KMS-11 (cell line): ENCODE measurements around the gene NRN1.

Experiments used
- H2AFZ ChIP-seq: fragments of 200-600 bp; sonication (generic); 2 replicates; pipeline ENCODE4 v1.6.1; 2016; ENCODE audit warnings: antibody characterized with exemption, mixed run types, low read depth
- H3K27ac ChIP-seq: fragments of 200-600 bp; sonication (generic); 2 replicates; pipeline ENCODE4 v1.6.1; 2016; ENCODE audit warnings: mild to moderate bottlenecking, mixed run types
- H3K27me3 ChIP-seq: fragments of 200-600 bp; sonication (generic); 2 replicates; pipeline ENCODE4 v1.6.1; 2017; ENCODE audit warnings: mild to moderate bottlenecking, low read depth, mixed run types, moderate library complexity; ENCODE audit not compliant: insufficient read depth
- H3K36me3 ChIP-seq: fragments of 200-600 bp; sonication (generic); 2 replicates; pipeline ENCODE4 v1.6.1; 2017; ENCODE audit warnings: mild to moderate bottlenecking, mixed run types; ENCODE audit not compliant: insufficient read depth
- H3K4me1 ChIP-seq: fragments of 200-600 bp; sonication (generic); 2 replicates; pipeline ENCODE4 v1.6.1; 2016; ENCODE audit warnings: mild to moderate bottlenecking, low read depth, mixed run types; ENCODE audit not compliant: poor library complexity, severe bottlenecking
- H3K4me2 ChIP-seq: fragments of 200-600 bp; sonication (generic); 2 replicates; pipeline ENCODE4 v1.7.0; 2016; ENCODE audit warnings: mild to moderate bottlenecking, mixed run types
- H3K4me3 ChIP-seq: fragments of 200-600 bp; sonication (generic); IDR thresholded peaks from 2 replicates; pipeline ENCODE4 v1.6.1; 2017; ENCODE audit warnings: low read depth, low read length, mixed read lengths; ENCODE audit not compliant: insufficient read depth
- H3K79me2 ChIP-seq: fragments of 200-600 bp; sonication (generic); 2 replicates; pipeline ENCODE4 v1.6.1; 2016; ENCODE audit warnings: low read depth, mixed run types; ENCODE audit not compliant: insufficient read depth
- H3K9ac ChIP-seq: fragments of 200-600 bp; sonication (generic); 2 replicates; pipeline ENCODE4 v1.6.1; 2016; ENCODE audit warnings: mild to moderate bottlenecking, mixed run types
- H4K20me1 ChIP-seq: fragments of 200-600 bp; sonication (generic); 2 replicates; pipeline ENCODE4 v1.6.1; 2016; ENCODE audit warnings: mild to moderate bottlenecking, mixed run types; ENCODE audit not compliant: insufficient read depth
- CTCF ChIP-seq: fragments of 200-600 bp; sonication (generic); conservative IDR thresholded peaks from 2 replicates; pipeline ENCODE4 v1.6.1; 2017; ENCODE audit warnings: low read depth, mild to moderate bottlenecking, antibody characterized with exemption, low read length, moderate library complexity, mixed read lengths

NRN1 gene

GRCh38 chr6:6003621-6004366, 2.9 kb downstream of the NRN1 start:
- H3K79me2 ChIP-seq, result no peaks in the 10 kb centered on the region
- H2AFZ ChIP-seq, result no peak overlapping the region
- H3K27me3 ChIP-seq, result peaks cover 27% of the 10 kb centered on the region
- H3K27ac ChIP-seq, result no peak overlapping the region
- H4K20me1 ChIP-seq, result no peaks in the 10 kb centered on the region
- H3K36me3 ChIP-seq, result no peaks in the 10 kb centered on the region
- H3K4me2 ChIP-seq, result no peak overlapping the region
- H3K4me1 ChIP-seq, result peaks cover 17% of the 10 kb centered on the region
- H3K4me3 ChIP-seq, result no peak overlapping the region
- no peak overlapping the region for H3K9ac ChIP-seq
- TF ChIP-seq CTCF, result no peak

GRCh38 chr6:6002848-6003620, 3.7 kb downstream of the NRN1 start:
- peaks cover 17% of the 10 kb centered on the region for H3K4me1 ChIP-seq
- no peak overlapping the region for H3K9ac ChIP-seq
- H2AFZ ChIP-seq, result no peak overlapping the region
- H3K4me2 ChIP-seq, result no peak overlapping the region
- H3K27ac ChIP-seq, result no peak overlapping the region
- no peak overlapping the region for H3K4me3 ChIP-seq
- H3K36me3 ChIP-seq, result no peaks in the 10 kb centered on the region
- peaks cover 27% of the 10 kb centered on the region for H3K27me3 ChIP-seq
- TF ChIP-seq CTCF, result no peak
- no peaks in the 10 kb centered on the region for H3K79me2 ChIP-seq
- H4K20me1 ChIP-seq, result no peaks in the 10 kb centered on the region

GRCh38 chr6:6002005-6002847, 4.5 kb downstream of the NRN1 start:
- H2AFZ ChIP-seq, result no peak overlapping the region
- no peaks in the 10 kb centered on the region for H3K36me3 ChIP-seq
- no peak overlapping the region for H3K4me2 ChIP-seq
- no peaks in the 10 kb centered on the region for H4K20me1 ChIP-seq
- H3K9ac ChIP-seq, result no peak overlapping the region
- TF ChIP-seq CTCF, result no peak
- H3K27ac ChIP-seq, result no peak overlapping the region
- H3K27me3 ChIP-seq, result peaks cover 27% of the 10 kb centered on the region
- H3K4me1 ChIP-seq, result peaks cover 22% of the 10 kb centered on the region
- no peak overlapping the region for H3K4me3 ChIP-seq
- H3K79me2 ChIP-seq, result no peaks in the 10 kb centered on the region

- H2AFZ ChIP-seq, result no peak overlapping the region
- no peaks in the 10 kb centered on the region for H3K36me3 ChIP-seq
- H3K27me3 ChIP-seq, result peaks cover 24% of the 10 kb centered on the region
- H4K20me1 ChIP-seq, result no peaks in the 10 kb centered on the region
- H3K79me2 ChIP-seq, result no peaks in the 10 kb centered on the region
- TF ChIP-seq CTCF, result no peak
- no peak overlapping the region for H3K27ac ChIP-seq
- no peak overlapping the region for H3K9ac ChIP-seq
- peaks cover 20% of the 10 kb centered on the region for H3K4me1 ChIP-seq
- no peak overlapping the region for H3K4me2 ChIP-seq
- H3K4me3 ChIP-seq, result no peak overlapping the region
Measured at GRCh38 chr6:6001443-6001842, 5.3 kb downstream of the NRN1 start.
